Neural crest cell (in vitro differentiated cells): ENCODE results near the gene KCND1. TPM values are rescaled to one million over a fixed set of nuclear protein-coding genes. Genes with fewer than 3 reads are reported as not detected.
"Not testable (repeated sequence)": the region's sequence is repeated elsewhere in the genome, so short reads cannot be mapped to it uniquely, and the experiment has no call there.

Source experiments
- DNase-seq: peaks from one replicate; pipeline ENCODE4 v3.0.0; 2021; ENCODE audit warnings: low read depth, mixed read lengths, low spot score
- H3K27ac Mint-ChIP-seq: one replicate; pipeline ENCODE4 v1.8.0; 2021; ENCODE audit warnings: mild to moderate bottlenecking, mixed read lengths; ENCODE audit not compliant: unreplicated experiment
- H3K27me3 Mint-ChIP-seq: 2 replicates; pipeline ENCODE4 v1.8.0; 2021; ENCODE audit warnings: low read depth, mild to moderate bottlenecking, mixed read lengths
- H3K36me3 Mint-ChIP-seq: 2 replicates; pipeline ENCODE4 v1.8.0; 2021; ENCODE audit warnings: low read depth, mild to moderate bottlenecking, mixed read lengths
- H3K4me1 Mint-ChIP-seq: 2 replicates; pipeline ENCODE4 v1.8.0; 2021; ENCODE audit warnings: mixed read lengths
- H3K4me3 Mint-ChIP-seq: one replicate; pipeline ENCODE4 v1.8.0; 2021; ENCODE audit warnings: mild to moderate bottlenecking, mixed read lengths
- H3K9me3 Mint-ChIP-seq: 2 replicates; pipeline ENCODE4 v1.8.0; 2021; ENCODE audit warnings: mixed read lengths
- total RNA-seq: library from RNA; stranded (reverse); gene quantifications from 2 replicates; pipeline ENCODE4 v1.2.1, GENCODE V29; 2021
- TF ChIP-seq, protein P1 (sequence below): fragments of 200-600 bp; sonication (generic); conservative IDR thresholded peaks from 2 replicates; pipeline ENCODE4 v1.5.0; 2021; ENCODE audit warnings: antibody characterized with exemption, mild to moderate bottlenecking

Gene KCND1
- total RNA-seq, 1 donor from 2014 or later = 1.2 TPM

DNA sequence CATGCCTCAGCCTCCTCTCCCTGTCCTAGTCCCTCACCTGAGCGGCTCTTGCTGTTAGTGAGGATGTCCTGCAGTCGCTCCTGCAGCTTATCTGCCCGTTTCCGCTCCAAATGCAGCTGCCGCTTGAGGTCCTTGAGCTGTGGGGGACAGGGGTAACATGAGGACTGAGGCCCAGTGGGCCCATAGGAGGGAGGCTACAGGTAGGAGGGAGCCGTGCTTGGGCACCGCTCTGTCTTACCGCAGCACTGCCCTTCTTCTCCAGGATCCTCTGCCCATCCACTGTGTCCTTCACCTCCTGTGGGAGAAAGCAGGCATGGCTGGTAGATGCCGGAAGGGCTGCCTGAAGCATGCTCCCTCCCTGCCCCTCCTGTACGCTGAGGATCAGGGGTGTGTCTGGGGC, 9.5 kb upstream of the KCND1 start:
- no peak for DNase-seq
- Mint-ChIP-seq H3K9me3 (no peaks in the 10 kb centered on the region), H3K27ac (no peak overlapping the region), H3K27me3 (no peaks in the 10 kb centered on the region), H3K4me1 (no peaks in the 10 kb centered on the region), H3K4me3 (no peak overlapping the region), H3K36me3 (peaks cover 20% of the 10 kb centered on the region)
- TF ChIP-seq, protein P1, sequence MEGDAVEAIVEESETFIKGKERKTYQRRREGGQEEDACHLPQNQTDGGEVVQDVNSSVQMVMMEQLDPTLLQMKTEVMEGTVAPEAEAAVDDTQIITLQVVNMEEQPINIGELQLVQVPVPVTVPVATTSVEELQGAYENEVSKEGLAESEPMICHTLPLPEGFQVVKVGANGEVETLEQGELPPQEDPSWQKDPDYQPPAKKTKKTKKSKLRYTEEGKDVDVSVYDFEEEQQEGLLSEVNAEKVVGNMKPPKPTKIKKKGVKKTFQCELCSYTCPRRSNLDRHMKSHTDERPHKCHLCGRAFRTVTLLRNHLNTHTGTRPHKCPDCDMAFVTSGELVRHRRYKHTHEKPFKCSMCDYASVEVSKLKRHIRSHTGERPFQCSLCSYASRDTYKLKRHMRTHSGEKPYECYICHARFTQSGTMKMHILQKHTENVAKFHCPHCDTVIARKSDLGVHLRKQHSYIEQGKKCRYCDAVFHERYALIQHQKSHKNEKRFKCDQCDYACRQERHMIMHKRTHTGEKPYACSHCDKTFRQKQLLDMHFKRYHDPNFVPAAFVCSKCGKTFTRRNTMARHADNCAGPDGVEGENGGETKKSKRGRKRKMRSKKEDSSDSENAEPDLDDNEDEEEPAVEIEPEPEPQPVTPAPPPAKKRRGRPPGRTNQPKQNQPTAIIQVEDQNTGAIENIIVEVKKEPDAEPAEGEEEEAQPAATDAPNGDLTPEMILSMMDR = no peak

DNA sequence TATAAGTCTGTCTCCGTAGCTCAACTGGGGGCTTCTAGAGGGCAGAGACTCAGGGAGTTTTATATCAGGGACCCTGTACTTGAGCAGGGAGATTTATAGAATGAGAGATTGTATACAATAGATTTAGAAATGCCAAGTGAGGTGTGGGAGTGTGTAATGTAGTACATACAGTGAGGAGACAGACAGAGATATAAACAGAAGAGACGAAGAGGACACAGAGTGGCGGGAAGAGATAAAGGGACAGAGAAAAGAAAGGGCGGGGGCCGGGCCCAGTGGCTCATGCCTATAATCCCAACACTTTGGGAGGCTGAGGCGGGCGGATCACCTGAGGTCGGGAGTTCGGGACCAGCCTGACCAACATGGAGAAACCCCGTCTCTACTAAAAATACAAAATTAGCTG, 8.7 kb upstream of the KCND1 start:
- not testable (repeated sequence) for H3K27me3 Mint-ChIP-seq, H3K4me3 Mint-ChIP-seq, H3K9me3 Mint-ChIP-seq, H3K27ac Mint-ChIP-seq, DNase-seq, H3K4me1 Mint-ChIP-seq
- H3K36me3 Mint-ChIP-seq = peaks cover 20% of the 10 kb centered on the region

DNA sequence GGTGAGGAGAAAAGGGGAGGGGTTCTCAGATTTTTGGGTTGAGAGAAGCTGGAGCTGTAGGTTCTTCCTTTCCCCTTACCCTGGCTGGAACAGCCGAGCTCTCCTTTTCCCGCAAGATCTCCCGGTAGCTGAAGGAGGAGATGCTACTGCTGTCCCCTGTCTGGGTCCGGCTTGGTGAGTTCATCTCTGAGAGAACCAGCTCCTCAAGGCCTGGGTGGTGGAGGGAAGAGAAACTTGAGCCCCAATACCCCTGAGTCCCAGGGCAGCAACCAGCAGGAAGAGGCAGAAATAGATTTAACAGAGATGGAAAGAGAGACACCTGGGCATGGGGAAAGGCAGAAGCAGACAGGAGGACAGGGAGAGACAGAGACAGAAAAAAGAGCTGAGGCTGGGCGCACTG, 6.6 kb upstream of the KCND1 start:
- DNase-seq = no peak
- TF ChIP-seq, protein P1 = no peak
- no peak overlapping the region for H3K27ac Mint-ChIP-seq
- peaks cover under 1% of the 10 kb centered on the region for H3K27me3 Mint-ChIP-seq
- no peak overlapping the region for H3K4me3 Mint-ChIP-seq
- H3K4me1 Mint-ChIP-seq = peaks cover 2% of the 10 kb centered on the region
- H3K36me3 Mint-ChIP-seq = peaks cover 19% of the 10 kb centered on the region
- peaks cover 5% of the 10 kb centered on the region for H3K9me3 Mint-ChIP-seq

DNA sequence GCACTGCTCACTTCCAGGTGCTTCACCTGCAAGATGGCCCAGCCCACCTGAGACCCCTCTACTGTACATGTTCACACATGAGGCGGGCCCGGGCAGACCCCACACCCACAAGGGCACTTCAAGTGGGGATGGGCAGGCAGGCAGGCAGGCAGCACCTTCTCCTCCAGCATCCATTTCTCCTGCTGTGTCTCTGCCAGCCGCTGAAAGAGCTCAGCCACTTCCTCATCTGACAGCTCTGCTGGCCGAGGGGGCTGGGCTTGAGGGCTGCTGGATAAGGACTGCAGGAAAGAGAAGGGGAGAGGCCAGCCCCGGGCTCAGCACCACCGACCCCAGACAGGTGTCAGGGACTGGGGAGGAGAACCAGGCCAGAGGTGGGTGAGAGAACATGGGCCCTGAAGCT, 4.4 kb upstream of the KCND1 start:
- peaks cover 6% of the 10 kb centered on the region for H3K27me3 Mint-ChIP-seq
- no peak for DNase-seq
- no peak overlapping the region for H3K27ac Mint-ChIP-seq
- H3K36me3 Mint-ChIP-seq = peaks cover 22% of the 10 kb centered on the region
- H3K9me3 Mint-ChIP-seq = peaks cover 8% of the 10 kb centered on the region
- no peak overlapping the region for H3K4me3 Mint-ChIP-seq
- H3K4me1 Mint-ChIP-seq = peaks cover 9% of the 10 kb centered on the region
- TF ChIP-seq, protein P1 = no peak

DNA sequence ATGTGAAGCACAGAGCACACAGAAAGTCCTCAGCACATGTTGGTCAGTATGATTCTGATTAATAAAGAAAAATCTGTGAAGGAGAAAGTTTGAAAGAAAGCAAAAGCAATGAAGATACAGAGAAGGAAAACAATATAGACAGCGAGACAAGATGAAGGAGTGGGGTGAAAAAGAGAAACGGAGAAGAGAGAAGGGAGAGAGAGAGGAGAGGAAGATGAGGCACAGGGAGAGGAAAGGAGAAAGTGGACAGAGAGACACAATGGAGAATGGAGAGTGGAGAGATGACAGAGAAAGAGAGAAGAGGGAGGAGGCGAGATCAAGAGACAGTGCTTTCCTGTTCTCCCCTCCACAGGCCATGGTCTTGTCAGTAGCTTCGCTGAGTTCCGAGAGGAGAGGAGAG, 3.9 kb upstream of the KCND1 start:
- peaks cover 8% of the 10 kb centered on the region for H3K9me3 Mint-ChIP-seq
- H3K4me1 Mint-ChIP-seq = peaks cover 9% of the 10 kb centered on the region
- TF ChIP-seq, protein P1 = no peak
- no peak for DNase-seq
- peaks cover 19% of the 10 kb centered on the region for H3K36me3 Mint-ChIP-seq
- H3K27me3 Mint-ChIP-seq = peaks cover 9% of the 10 kb centered on the region
- H3K4me3 Mint-ChIP-seq = no peak overlapping the region
- no peak overlapping the region for H3K27ac Mint-ChIP-seq

DNA sequence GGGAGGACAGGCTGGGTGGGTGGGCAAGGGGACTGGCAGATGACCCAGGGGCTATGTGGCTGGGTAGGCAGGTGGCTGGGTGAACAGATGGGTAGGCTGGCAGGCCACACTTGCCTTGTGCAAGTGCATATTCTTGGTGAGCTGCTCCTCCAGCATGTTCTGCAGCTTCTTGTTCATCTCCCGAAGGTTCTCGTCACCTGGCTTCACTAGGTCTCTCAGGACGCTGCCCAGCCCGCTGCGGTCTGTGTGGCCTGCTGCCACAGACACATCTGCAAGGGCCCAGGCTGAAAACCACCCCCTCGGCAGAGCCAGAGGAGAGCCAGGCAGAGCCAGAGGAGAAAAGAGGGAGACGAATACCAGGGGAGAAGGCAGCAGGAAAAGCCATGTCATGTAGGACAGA, 3.4 kb upstream of the KCND1 start:
- H3K27me3 Mint-ChIP-seq = peaks cover 10% of the 10 kb centered on the region
- no peak overlapping the region for H3K4me3 Mint-ChIP-seq
- H3K27ac Mint-ChIP-seq = no peak overlapping the region
- peaks cover 9% of the 10 kb centered on the region for H3K4me1 Mint-ChIP-seq
- H3K9me3 Mint-ChIP-seq = peaks cover 8% of the 10 kb centered on the region
- TF ChIP-seq, protein P1 = no peak
- peaks cover 19% of the 10 kb centered on the region for H3K36me3 Mint-ChIP-seq
- DNase-seq = no peak
